Mononuclear cell (primary cell): Measurements from ENCODE around the gene STMN1. TPM values are rescaled to one million over a fixed set of nuclear protein-coding genes. Genes with fewer than 3 reads are reported as not detected.
A peak's percentile ranks its signal among the peaks of the same experiment; 100 is the strongest.

ENCODE experiments used
- H3K27me3 ChIP-seq: 2 replicates; pipeline ENCODE4 v1.6.0; 2011; ENCODE audit warnings: low read length, control low read depth; ENCODE audit not compliant: insufficient read depth
- H3K4me1 ChIP-seq: 2 replicates; pipeline ENCODE4 v1.5.1; 2011; ENCODE audit warnings: mild to moderate bottlenecking, low read length, control low read depth; ENCODE audit not compliant: insufficient read depth
- H3K4me3 ChIP-seq: 2 replicates; pipeline ENCODE4 v1.5.1; 2011; ENCODE audit warnings: mild to moderate bottlenecking, low read length, moderate library complexity
- H3K9me3 ChIP-seq: 2 replicates; pipeline ENCODE4 v1.5.1; 2011; ENCODE audit warnings: low read depth, mild to moderate bottlenecking, control low read depth, low read length
- total RNA-seq: library from RNA; depleted of rRNA; stranded (reverse); fragments of >200 nt; gene quantifications from one replicate; pipeline ENCODE4 v1.2.3, GENCODE V29; 2012

The STMN1 gene
- total RNA-seq, 1 donor: 6.4 TPM

DNA sequence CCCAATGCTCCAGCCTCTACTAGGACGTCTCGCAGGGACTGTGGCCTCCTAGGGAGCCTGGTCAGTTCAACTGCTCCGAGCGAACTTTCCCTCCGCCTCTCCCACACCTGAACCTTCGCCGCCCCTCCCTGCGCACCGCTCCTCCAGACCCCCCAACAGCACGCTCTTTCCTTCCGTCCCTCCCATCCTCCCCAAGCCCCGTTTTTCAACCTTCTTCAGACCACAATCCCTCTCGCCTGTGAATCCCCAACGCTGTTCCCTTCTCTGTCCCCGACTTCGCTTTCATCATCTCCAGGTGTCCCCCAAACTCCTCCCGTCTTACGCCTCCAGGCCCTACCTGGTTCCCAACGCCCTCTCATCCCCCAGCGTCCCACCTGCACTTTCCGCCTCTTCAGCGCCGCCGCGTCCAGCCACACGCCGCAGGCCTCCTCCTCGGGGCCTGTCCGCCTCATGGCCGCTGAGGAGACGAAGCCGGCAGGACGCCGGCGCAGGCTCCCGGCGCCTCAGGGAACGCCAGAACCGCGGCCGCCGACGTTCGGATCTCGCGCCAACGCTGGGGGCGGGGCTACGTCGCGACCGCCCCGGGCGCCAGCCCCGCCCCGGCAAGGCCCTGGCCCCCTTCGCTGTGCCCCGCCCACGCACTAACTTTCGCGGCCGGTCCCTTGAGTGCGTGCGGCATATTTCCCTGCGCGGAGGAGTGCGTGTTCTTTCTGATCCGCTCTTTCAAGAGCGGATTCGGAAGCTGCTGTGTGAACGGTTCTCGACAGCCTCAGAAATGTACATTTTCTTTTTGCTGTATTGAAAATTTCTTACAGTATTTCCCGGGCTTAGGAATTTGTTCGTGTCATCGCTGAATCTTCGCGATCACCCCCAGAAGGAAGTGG, 47.1 kb downstream of the STMN1 start, which contains the start of gene AUNIP:
AUNIP (minus strand) TSS at position 552 of the 884 bp plus-strand sequence; CDS start at position 452, 100 bp downstream.
- Histone ChIP-seq H3K27me3 (no peaks in the 10 kb centered on the region), H3K4me1 (peaks cover 40% of the 10 kb centered on the region), H3K9me3 (no peaks in the 10 kb centered on the region), H3K4me3 (peak within 1 kb of the TSS; percentile 76)

DNA sequence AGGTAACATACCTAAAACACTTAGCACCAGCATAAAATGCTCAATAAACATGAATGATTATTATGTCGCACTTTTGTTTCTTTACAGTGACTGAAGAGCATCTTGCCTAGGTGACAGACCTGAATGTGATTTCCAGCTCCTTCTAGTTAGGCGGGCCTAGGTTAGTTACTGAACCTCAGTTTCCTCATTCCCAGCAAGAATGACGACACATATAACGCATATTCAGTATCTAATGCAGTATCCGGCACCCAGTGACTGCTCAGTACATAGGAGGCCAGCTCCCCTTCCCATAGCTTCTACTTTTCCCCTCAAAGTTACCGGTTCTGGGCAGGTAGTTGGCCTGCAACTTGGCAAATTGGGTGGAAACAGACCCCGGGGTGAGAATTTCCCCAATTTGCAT, 47.7 kb downstream of the STMN1 start:
- peak overlapping the region; percentile 76 for H3K4me3 ChIP-seq
- H3K9me3 ChIP-seq: no peaks in the 10 kb centered on the region
- H3K27me3 ChIP-seq: no peaks in the 10 kb centered on the region
- H3K4me1 ChIP-seq: peaks cover 40% of the 10 kb centered on the region

DNA sequence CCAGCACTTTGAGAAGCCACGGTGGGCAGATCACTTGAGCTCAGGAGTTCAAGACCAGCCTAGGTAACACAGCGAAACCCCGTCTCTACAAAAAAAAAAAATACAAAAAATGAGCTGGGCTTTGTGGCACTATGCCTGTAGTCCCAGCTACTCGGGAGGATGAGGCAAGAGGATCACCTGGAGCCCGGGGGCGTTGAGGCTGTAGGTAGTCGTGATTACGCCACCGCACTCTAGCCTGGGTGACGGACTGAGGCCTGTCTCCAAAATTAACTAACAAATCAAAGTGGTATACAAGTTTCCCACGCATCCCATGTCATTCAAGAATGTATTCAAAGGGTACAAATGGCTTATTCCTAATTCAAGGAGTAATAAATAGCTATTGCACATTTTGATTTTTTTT, 49.4 kb downstream of the STMN1 start:
- H3K27me3 ChIP-seq: no peaks in the 10 kb centered on the region
- H3K4me1 ChIP-seq: peaks cover 33% of the 10 kb centered on the region
- H3K4me3 ChIP-seq: no peak overlapping the region
- H3K9me3 ChIP-seq: no peaks in the 10 kb centered on the region

DNA sequence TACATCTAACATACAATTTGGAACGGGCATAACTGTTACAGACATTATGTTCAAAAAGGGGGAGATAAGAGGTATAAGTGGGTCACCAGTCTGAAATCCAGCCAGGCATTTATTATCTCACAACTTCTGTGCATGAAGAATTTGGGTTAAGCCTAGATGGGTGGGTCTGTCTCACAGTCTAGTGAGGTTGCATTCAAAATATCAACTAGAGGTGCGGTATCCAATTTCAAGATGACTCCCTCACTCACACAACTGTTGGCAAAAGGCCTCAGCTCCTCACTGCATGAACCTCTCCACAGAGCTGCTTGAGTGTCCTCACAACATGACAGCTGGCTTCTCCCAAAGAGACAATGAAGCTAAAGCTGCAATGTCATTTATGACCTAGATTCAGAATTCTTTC, 51.7 kb downstream of the STMN1 start:
- H3K4me3 ChIP-seq: no peak overlapping the region
- no peaks in the 10 kb centered on the region for H3K27me3 ChIP-seq
- peaks cover 10% of the 10 kb centered on the region for H3K4me1 ChIP-seq
- no peaks in the 10 kb centered on the region for H3K9me3 ChIP-seq

Other genes with a start within 250 kb of the STMN1 start
- 13.4 TPM for gene SELENON, start 106.2 kb downstream of the STMN1 start, total RNA-seq
- gene MTFR1L, start 86.5 kb downstream of the STMN1 start, total RNA-seq: 17.0 TPM
- 0.94 TPM for gene AUNIP, start 47.0 kb downstream of the STMN1 start, total RNA-seq
- gene PAQR7, start 30.7 kb downstream of the STMN1 start, total RNA-seq: 3.5 TPM
- gene PAFAH2, start 91.6 kb upstream of the STMN1 start, total RNA-seq: 5.8 TPM
- under 0.01 TPM for gene EXTL1, start 115.4 kb upstream of the STMN1 start, total RNA-seq
- gene SLC30A2, start 139.7 kb upstream of the STMN1 start, total RNA-seq: not detected
- not detected for gene TRIM63, start 161.2 kb upstream of the STMN1 start, total RNA-seq
- gene PDIK1L, start 205.4 kb upstream of the STMN1 start, total RNA-seq: 19.3 TPM